Astrocyte (in vitro differentiated cells and primary cell): ENCODE measurements around the gene DUSP3.

Source experiments
- CTCF ChIP-seq: IDR thresholded peaks from 2 replicates; pipeline ENCODE4 v1.5.1; 2011; ENCODE audit warnings: low read depth, mild to moderate bottlenecking, inconsistent platforms, low read length, moderate library complexity; ENCODE audit not compliant: insufficient read depth
- EZH2 ChIP-seq: IDR thresholded peaks from 2 replicates; pipeline ENCODE4 v1.6.1; 2012; ENCODE audit warnings: mild to moderate bottlenecking, low read length, inconsistent platforms; ENCODE audit not compliant: insufficient read depth

GRCh38 chr17:43779145-43780125 lies 658 bp upstream of the DUSP3 start:
- TF ChIP-seq CTCF (no peak), EZH2 (no peak)
